HG03039 (cell line): ENCODE results near the gene KYAT1.
"Not testable (repeated sequence)": the region's sequence is repeated elsewhere in the genome, so short reads cannot be mapped to it uniquely, and the experiment has no call there.

Experiments used
- ATAC-seq: cut with Tn5 transposase; IDR thresholded peaks from one replicate; pipeline ENCODE4 v1.9.1; 2021; ENCODE audit warnings: mild to moderate bottlenecking, moderate library complexity; ENCODE audit not compliant: unreplicated experiment

Gene KYAT1

DNA sequence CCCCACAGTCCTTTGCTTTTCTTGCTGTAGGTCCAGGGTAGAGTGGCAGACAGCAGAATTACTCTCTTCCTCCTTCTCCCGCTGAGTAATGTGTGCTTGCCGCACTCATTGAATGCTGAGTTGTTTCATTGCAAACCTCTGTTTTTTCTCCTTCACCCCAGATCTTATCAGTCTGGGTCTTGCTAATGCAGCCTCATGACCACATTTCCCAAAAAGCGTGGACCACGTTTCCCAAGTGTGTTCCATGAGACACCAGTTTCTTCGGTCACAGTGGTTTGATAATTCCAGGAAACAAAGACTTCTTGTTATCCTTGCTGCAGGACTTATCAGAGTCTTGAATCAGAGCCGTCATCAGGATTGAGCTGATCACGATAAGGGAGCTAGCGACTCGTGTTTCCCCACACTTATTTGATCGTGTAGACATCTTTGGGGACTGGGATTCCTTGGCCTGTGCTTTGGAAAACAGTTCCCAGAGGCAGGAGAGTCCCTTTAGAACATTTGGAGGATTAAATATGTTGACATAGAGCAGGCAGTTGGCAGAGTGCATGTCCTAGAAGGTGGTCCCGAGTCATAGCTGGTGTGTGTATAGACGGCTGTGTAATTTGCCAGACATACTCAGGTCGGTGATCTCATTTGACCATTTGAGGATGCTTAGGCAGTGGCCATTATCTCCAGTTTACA lies 4.6 kb upstream of the KYAT1 start:
- ATAC-seq = no peak

DNA sequence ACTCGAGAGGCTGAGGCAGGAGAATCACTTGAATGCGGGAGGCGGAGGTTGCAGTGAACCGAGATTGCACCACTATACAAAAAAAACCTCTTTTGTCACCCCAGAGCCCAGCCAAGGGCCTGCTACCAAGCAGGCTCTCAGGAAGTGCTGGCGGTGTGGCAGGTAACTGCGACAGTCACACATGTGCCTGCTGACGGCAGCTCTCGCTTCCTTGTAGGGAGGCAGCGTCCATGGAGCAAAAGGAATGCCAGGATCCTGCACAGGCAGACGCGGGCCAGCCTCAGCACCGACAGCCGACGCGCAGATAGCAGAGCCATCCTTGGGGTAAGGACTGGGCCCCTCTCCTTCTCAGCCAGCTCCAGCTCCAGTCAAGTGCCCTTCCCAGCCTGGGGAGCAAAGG lies 4.0 kb upstream of the KYAT1 start:
- no peak for ATAC-seq

DNA sequence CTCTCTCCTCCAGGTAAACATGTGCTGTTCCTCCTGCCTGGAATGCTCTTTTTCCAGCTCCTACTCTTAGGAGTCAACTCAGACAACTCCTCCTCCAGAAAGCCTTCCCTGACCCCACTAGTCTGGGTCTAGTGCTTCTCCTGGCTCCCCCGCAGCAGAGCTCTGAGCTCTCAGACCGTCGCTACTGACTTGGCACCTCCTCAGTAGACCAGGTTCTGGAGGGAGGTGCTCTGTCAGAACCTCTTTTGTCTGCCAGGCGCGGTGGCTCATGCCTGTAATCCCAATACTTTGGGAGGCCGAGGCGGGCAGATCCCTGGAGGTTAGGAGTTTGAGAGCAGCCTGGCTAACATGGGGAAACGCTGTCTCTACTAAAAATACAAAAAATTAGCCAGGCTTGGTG lies 3.6 kb upstream of the KYAT1 start:
- ATAC-seq = no peak

DNA sequence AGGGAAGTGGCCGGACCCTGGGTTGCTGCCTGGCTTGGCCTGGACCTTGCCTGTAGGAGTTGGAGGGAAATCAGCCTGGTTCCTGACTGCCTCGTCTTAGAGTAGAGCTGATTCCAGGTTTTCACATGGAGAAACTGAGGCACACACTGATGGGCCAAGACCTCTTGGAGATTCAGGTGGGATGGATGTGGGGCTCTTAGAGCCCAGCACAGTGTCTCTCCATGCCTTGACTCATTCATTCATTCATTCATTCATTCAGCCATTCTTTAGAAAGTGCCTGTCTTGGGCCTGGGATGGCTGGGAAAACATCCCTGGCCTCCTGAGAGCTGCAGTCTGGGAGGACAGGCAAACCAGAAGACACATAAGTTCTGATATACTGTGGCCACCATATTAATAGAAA lies 2.4 kb upstream of the KYAT1 start:
- ATAC-seq = no peak

DNA sequence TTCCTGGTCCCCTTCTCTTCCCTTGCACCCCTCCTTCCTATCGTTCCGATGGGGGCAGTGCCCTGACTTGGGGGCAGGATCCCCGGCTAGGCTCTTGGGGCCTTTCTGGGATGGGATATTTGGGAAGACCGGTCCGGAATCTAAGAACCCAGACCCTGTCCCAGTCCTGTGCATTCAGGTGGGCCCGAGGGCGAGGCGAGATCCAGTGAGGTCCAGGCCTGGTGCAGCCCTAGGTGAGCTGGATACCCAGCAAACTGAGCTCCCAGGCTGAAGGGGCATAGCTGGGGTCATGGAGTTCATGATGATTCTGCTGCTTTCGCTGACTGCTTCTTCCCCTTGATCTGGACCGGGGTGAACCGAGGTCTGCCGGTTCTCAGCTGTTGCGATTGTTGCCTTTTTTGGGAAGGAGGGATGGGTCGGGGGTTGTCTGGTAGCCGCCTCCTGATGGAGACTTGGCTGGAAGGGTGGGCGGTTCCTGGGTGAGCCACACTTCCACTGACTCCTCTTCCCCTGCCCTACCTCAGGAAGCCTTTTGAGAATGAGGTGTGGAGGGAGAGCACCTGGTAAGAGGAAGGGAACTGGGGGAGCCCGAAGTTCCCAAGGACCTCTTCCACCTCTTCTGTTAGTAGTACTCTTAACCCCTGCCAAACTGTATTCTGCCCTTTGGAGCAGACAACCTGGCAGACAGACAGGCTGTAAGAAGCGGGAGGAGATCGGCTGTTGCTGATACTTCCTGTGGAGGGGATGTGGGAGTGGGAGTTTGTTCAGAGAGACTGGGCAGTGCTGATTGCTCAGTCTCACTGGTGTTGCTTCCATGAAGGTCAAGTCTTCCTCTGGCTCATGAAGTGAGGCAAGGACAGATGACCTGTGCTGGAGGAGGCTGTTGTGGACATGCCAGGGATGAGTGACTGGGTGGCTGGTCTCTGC lies 1.2 kb upstream of the KYAT1 start:
- no peak for ATAC-seq

DNA sequence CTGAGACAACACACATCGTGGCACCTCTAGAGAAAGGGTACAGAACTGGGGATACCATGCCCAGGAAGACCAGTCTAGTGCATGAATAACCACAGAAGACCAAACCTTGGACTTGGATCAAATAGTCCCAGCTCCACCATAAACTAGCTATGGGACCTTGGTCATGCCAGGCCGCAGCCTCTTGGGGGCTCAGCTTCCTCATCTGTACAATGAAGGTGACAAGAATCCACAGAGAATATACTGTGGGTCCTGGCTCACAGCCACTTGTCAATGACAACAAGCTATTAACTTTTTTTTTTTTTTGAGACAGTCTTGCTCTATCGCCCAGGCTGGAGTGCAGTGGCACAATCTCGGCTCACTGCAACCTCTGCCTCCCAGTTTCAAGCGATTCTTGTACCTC lies 3.9 kb downstream of the KYAT1 start:
- ATAC-seq = no peak

DNA sequence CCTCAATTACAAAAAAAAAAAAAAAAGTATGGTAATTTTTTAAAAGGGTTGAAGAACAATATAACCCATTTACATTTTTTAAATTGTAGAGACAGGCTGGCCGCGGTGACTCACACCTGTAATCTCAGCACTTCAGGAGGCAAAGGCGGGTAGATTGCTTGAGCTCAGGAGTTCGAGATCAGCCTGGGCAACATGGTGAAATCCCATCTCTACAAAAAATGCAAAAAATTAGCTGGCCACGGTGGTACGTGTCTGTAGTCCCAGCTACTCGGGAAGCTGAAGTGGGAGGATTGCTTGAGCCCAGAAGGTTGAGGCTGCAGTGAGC lies 10.8 kb downstream of the KYAT1 start:
- ATAC-seq = not testable (repeated sequence)

DNA sequence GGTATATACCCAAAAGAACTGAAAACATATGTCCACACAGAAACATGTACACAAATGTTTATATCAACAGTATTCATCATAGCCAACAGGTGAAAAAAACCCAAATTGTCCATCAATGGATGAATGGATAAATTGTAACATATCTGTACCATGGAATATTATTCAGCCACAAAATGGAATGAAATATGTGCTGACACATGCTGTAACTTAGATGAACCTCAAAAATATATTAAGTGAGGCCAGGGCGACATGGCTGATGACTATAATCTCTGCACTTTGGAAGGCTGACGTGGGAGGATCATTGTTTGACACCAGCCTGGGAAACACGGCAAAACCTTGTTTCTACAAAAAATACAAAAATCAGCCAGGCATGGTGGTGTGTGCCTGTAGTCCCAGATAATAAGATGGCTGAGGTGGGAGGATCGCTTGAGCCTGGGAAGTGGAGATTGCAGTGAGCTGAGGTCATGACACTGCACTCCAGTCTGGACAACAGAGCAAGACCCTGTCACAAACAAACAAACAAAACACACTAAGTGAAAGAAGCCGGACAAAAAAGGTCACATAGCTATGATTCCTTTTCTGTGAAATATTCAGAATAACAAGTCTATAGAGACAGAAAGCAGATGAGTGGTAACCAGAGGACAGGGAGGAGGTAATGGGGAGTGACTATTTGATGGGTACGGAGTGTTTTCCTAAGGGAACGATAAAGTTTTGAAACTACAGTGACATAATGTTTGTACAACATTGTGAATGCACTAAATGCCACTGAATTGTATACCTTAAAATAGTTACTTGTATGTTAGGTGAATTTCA lies 11.4 kb downstream of the KYAT1 start:
- ATAC-seq = no peak

DNA sequence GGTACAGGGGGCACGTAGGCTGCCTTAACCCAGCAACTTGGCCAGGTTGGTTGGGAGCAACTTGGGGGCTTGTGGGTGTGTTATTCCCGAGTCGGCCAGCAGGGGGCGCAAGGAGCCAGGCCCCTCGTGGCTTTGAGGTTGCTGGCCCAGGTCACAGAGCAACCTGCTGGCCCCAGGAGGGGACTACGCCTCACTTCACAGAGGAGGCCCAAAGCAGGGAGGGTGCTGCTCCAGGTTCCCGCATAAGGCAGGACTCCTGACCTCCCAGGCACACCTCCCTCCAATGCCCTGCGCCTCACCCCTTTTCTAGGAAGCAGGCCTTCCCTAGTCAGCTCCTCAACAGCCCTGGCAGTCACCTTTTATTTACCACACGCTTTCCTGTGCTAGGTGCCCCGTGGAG lies 18.1 kb downstream of the KYAT1 start:
- no peak for ATAC-seq

DNA sequence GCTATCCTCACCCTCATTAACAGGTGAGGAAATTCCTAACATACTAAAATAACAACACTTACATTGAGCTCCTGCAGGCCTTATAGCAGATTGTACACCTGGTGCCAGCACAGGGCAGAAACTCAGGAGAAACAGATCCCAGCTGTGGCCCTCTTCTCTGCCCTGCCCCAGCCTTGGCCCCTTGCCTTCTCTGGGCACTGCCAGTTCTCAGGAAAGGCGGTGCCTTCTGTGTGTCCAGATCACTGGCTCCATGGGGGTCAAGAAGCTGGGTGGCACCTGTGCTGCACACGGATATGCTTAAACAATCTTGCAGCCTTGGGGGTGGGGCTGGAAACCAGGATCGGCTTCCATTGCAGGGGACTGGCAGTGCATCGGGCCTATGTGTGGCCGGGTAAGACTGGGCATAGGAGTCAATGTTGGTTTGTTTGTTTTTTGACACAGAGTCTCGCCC lies 19.3 kb downstream of the KYAT1 start:
- ATAC-seq = no peak

DNA sequence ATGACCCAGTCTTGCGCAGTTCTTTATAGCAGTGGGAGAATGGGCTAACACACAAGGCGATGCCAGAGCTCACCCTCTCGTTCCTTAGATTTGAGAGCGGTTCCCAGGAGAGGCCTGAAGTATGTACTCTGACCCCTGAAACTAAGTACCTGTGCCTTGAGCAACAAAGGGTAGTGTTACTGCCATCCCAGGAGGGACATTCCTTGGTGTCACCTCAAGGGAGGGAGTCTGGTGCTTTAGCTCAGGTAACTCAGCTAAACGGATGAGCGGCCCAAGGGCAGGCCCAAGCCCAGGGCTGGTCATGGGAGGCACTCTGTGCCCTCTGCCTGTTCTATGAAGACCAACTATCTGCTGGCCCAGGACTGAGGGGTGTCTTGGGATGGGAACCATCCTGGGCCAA lies 20.2 kb downstream of the KYAT1 start:
- no peak for ATAC-seq

DNA sequence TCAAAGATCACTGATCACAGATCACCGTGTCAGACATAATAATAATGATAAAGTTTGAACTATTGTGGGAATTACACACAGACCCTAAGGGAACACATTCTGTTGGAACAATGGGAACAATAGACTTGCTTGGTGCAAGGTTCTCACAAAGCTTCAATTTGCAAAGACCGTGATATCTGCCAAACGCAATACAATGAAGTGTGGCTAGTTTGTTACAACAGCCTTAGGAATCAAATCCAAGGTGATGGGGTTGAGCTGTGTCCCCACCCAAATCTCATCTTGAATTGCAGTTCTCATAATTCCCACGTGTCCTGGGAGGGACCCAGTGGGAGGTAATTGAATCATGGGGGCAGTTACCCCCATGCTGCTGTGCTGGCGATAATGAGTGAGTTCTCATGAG lies 20.8 kb downstream of the KYAT1 start:
- ATAC-seq = no peak

DNA sequence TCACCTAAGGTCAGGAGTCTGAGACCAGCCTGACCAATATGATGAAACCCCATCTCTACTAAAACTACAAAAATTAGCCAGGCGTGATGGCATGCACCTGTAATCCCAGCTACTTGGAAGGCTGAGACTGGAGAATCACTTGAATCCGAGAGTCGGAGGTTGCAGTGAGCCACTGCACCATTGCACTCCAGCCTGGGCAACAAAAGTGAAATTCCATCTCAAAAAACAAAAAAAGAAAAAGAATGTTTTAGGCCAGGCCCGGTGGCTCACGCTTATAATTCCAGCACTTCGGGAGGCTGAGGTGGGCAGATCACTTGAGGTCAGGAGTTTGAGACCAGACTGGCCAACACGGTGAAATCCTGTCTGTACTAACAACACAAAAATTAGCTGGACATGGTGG lies 23.3 kb downstream of the KYAT1 start:
- ATAC-seq = not testable (repeated sequence)

DNA sequence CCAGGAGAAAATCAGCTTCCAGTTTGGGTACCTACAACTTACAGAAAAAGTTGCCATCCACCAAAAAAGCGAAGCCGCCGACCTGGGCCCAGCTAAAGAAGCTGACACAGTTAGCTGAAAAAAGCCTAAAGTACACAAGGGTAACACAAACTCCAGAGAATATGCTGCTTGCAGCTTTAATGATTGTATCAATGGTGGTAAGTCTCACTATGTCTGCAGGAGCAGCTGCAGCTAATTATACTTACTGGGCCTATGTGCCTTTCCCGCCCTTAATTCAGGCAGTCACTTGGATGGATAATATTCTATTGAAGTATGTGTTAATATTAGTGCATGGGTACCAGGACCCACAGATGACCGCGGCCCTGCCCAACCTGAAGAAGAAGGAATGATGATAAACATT lies 27.3 kb downstream of the KYAT1 start:
- ATAC-seq = not testable (repeated sequence)

DNA sequence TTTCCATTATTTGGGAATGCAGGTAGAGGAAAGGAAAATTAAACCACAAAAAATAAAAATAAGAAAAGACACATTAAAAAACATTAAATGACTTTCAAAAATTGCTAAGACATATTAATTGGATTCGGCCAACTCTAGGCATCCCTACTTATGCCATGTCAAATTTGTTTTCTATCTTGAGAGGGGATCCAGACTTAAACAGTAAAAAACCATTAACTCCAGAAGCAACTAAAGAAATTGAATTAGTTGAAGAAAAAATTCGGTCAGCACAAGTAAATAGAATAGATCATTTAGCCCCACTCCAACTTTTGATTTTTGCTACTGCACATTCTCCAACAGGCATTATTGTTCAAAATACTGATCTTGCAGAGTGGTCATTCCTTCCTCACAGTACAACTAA lies 29.1 kb downstream of the KYAT1 start:
- ATAC-seq = not testable (repeated sequence)

DNA sequence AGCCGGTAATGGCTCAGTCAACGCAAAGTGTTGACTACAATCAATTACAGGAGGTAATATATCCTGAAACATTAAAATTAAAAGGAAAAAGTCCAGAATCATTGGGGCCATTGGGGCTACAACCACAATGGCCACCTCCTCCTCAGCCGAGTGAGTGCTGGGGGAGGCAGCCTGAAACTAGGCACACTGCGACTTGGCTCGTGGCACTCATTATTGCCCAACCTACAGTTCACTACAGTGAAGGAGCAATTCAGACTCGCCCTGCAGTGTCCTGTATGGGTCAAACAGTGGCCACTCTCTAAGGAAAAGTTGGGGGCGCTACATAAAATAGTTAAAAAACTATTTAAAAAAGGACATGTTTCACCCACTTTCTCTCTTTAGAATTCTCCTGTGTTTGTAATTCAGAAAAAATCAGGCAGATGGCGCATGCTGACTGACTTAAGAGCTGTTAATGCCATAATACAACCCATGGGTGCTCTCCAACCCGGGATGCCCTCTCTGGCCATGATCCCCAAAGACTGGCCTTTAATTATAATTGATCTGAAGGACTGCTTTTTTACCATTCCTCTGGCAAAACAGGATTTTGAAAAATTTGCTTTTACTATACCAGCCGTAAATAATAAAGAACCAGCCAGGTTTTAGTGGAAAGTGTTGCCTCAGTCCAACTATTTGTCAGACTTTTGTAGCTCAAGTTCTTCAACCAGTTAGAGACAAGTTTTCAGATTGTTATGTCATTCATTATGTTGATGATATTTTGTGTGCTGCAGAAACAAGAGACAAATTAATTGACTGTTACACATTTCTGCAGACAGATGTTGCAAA lies 29.8 kb downstream of the KYAT1 start:
- ATAC-seq = not testable (repeated sequence)

DNA sequence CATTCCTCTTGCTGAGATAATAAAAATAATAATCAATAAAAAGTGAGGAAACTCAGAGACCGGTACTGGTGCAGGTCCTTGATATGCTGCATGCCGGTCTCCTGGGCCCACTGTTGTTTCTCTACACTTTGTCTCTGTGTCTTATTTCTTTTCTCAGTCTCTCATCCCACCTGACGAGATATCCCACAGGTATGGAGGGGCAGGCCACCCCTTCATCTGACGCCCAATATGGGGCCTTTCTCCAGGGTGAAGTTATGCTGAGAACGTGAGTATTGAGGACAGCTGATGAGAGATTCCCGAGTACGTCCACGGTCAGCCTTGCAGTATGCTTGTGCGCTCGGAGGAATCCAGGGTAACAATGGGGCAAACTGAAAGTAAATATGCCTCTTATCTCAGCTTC lies 30.7 kb downstream of the KYAT1 start:
- ATAC-seq = not testable (repeated sequence)

DNA sequence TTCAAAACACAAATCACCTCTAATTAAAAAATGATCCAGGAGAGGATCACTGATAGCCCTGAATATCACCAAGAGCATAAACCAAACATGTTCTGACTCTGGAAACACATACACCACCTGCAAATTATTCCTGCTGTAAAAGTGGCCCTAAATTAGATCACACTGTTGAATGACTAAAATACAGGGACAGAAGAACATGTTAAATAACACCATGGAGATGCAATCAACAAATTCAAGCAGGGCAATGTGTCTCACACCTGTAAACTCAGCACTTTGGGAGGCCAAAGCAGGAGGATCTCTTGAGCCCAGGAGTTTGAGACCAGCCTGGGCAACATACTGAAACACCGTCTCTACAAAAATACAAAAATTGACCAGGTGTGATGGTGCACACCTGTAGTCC lies 33.9 kb downstream of the KYAT1 start:
- ATAC-seq = no peak

DNA sequence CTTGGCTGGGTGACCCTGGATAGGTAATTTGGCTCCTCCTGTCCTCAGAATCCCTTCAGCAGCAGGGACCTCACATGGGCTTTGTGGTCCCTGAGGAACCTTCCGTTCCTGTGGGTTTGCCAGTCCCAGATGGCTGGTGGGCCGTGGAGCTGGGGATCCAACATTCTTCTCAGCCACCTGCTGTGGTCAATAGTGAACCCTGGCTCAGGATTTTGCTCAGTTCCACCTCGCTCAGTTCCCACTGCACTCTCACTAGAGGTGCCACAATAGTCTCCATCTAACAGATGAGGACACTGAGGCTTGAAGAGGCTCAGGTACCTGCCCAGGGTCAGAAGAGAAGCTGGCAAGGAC lies 35.1 kb downstream of the KYAT1 start:
- ATAC-seq = no peak

DNA sequence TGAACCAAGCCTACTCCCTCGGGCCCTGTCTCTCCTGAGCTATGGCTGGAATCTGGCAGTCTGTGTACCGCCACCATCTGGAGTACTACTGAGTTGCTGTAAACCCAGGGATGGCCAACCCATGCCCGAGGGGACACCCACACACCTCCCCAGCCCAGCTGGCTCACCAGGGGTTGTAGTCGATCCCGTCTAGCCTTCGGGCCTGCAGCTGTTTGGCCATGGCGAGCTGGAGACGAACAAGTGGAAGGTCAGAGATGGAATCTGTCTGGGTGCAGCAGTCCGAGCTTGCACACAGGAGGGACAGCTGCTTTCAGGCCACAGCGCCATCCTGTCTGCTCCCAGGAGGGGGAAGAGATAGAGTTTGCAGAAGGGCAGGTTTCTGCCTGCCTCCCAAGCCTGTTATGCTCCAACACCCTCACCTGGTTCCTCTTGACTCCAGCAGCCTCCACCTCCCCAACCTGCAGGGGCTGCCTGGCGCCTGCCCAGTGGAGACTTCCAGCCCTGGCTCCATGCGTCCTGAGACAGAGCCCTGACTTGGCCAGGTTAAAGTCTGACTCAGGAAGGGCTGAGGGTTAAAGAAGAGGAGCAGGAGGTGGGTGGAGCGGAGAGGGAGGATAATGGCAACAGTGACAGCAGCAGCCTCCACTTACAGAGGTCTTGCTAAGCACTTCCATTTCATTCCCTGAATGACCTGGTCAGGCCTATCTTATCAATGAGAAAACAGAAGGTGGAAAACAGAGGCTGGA lies 36.4 kb downstream of the KYAT1 start:
- ATAC-seq = no peak
